ENCODE data around the gene SF1. TPM values are rescaled to one million over a fixed set of nuclear protein-coding genes. Genes with fewer than 3 reads are reported as not detected.

Gene SF1
- polyA plus RNA-seq, 1 experiment: 56.8 TPM

GRCh38 chr11:64769283-64769682 lies 9.1 kb downstream of the SF1 start:
- no peak for DNase-seq (ENCODE audit: low read depth, low spot score)
- H3K4me3 ChIP-seq (ENCODE audit: low read depth, low read length): no peak overlapping the region
- H3K27me3 ChIP-seq (ENCODE audit: control insufficient read depth, insufficient read depth, low read length): no peaks in the 10 kb centered on the region
- no peak overlapping the region for H3K27ac ChIP-seq (ENCODE audit: low read depth, low read length)
- TF ChIP-seq CTCF (IDR thresholded peaks at IDR 0.05; ENCODE audit: low read depth, low read length): no peak
- ChIA-PET CTCF (no interaction called here), POLR2A (interaction anchor here (0.5 to 0.7 kb wide), 2 partner anchors 14 to 30 kb away, joined by 3 read pairs; no protein-coding TSS in a partner anchor)
- no peaks in the 10 kb centered on the region for H3K9me3 ChIP-seq (ENCODE audit: control insufficient read depth, insufficient read depth, low read length)

- POLR2A ChIA-PET: no interaction called here
- DNase-seq (ENCODE audit: low read depth, low spot score): no peak
- H3K27ac ChIP-seq (ENCODE audit: low read depth, low read length): no peak overlapping the region
- TF ChIP-seq CTCF (IDR thresholded peaks at IDR 0.05; ENCODE audit: low read depth, low read length): no peak
- no peaks in the 10 kb centered on the region for H3K9me3 ChIP-seq (ENCODE audit: control insufficient read depth, insufficient read depth, low read length)
- H3K27me3 ChIP-seq (ENCODE audit: control insufficient read depth, insufficient read depth, low read length): no peaks in the 10 kb centered on the region
- H3K4me3 ChIP-seq (ENCODE audit: low read depth, low read length): no peak overlapping the region
- CTCF ChIA-PET: interaction anchor here (0.6 to 2.1 kb wide), 5 partner anchors 9 to 116 kb away, joined by 3 to 11 read pairs (median 4); partner anchors contain the start of gene SF1
Observed at GRCh38 chr11:64768300-64768694, 10.0 kb downstream of the SF1 start.

- CTCF ChIA-PET: interaction anchor here (0.6 to 2.1 kb wide), 5 partner anchors 9 to 116 kb away, joined by 3 to 11 read pairs (median 4); partner anchors contain the start of gene SF1
- Histone ChIP-seq H3K4me3 (ENCODE audit: low read depth, low read length) (no peak overlapping the region), H3K27ac (ENCODE audit: low read depth, low read length) (no peak overlapping the region), H3K27me3 (ENCODE audit: control insufficient read depth, insufficient read depth, low read length) (no peaks in the 10 kb centered on the region), H3K9me3 (ENCODE audit: control insufficient read depth, insufficient read depth, low read length) (no peaks in the 10 kb centered on the region)
- DNase-seq (ENCODE audit: low read depth, low spot score): no peak
- peak; percentile 64 for TF ChIP-seq CTCF (IDR thresholded peaks at IDR 0.05; ENCODE audit: low read depth, low read length)
- POLR2A ChIA-PET: no interaction called here
Observed at GRCh38 chr11:64767344-64768299, 10.7 kb downstream of the SF1 start.

GRCh38 chr11:64766881-64767280 lies 11.5 kb downstream of the SF1 start:
- Histone ChIP-seq H3K27ac (ENCODE audit: low read depth, low read length) (no peak overlapping the region), H3K4me3 (ENCODE audit: low read depth, low read length) (no peak overlapping the region), H3K27me3 (ENCODE audit: control insufficient read depth, insufficient read depth, low read length) (no peaks in the 10 kb centered on the region), H3K9me3 (ENCODE audit: control insufficient read depth, insufficient read depth, low read length) (no peaks in the 10 kb centered on the region)
- no peak for TF ChIP-seq CTCF (IDR thresholded peaks at IDR 0.05; ENCODE audit: low read depth, low read length)
- POLR2A ChIA-PET: no interaction called here
- no peak for DNase-seq (ENCODE audit: low read depth, low spot score)
- CTCF ChIA-PET: interaction anchor here (2.1 kb wide), 1 partner anchor 10 kb away, joined by 11 read pairs; no protein-coding TSS in a partner anchor
